HEK293 (cell line): ENCODE measurements around the gene KLHL17.
A peak's percentile ranks its signal among the peaks of the same experiment; 100 is the strongest.
"Not testable (repeated sequence)": the region's sequence is repeated elsewhere in the genome, so short reads cannot be mapped to it uniquely, and the experiment has no call there.

Experiments
- CTCF ChIA-PET: fragments of 350-600 bp; formaldehyde crosslinking; extraction: SDS; loops from one replicate; lab custom pipeline; 2021; ENCODE audit warnings: antibody characterized with exemption; lab: Yijun Ruan, JAX
- POLR2A ChIA-PET: fragments of 300-600 bp; formaldehyde crosslinking; extraction: SDS; loops from one replicate; lab custom pipeline; 2020; ENCODE audit warnings: antibody characterized with exemption, inconsistent platforms; lab: Yijun Ruan, JAX
- H3K27ac ChIP-seq: fragments of 200-500 bp; sonication (Bioruptor generic); 2 replicates; pipeline ENCODE4 v1.5.1; 2014; ENCODE audit warnings: low read depth, low read length, control low read depth, inconsistent platforms; ENCODE audit errors: extremely low read depth
- H3K36me3 ChIP-seq, 2 experiments: fragments of 200-500 bp in 1 of 2; sonication (Bioruptor generic) in 1 of 2; 1 replicate in 1 of 2; 2 replicates in 1 of 2; pipeline ENCODE4 v1.5.1; 2014 to 2017; ENCODE audit warnings: inconsistent platforms in 2 of 2, low read length in 2 of 2; ENCODE audit not compliant: control insufficient read depth in 2 of 2, insufficient read depth in 1 of 2
- H3K4me1 ChIP-seq: fragments of 200-500 bp; sonication (Bioruptor generic); 2 replicates; pipeline ENCODE4 v1.5.1; 2014; ENCODE audit warnings: mild to moderate bottlenecking, low read length, inconsistent platforms; ENCODE audit not compliant: control insufficient read depth, insufficient read depth
- H3K4me3 ChIP-seq: 2 replicates; pipeline ENCODE4 v1.5.1; 2011; ENCODE audit warnings: low read depth, mild to moderate bottlenecking, control low read depth, low read length, moderate library complexity
- H3K9me3 ChIP-seq: fragments of 200-500 bp; sonication (Bioruptor generic); 2 replicates; pipeline ENCODE4 v1.5.1; 2014; ENCODE audit warnings: low read depth, low read length, inconsistent platforms; ENCODE audit not compliant: control insufficient read depth, insufficient read depth
- BCL11A ChIP-seq: fragments of 450-650 bp; formaldehyde crosslinking; IDR thresholded peaks from 2 replicates; pipeline ENCODE4 v1.5.1; 2016; ENCODE audit warnings: low read depth, missing biosample characterization, missing genetic modification characterization
- BCL11B ChIP-seq: fragments of 450-650 bp; formaldehyde crosslinking; IDR thresholded peaks from 2 replicates; pipeline ENCODE4 v1.5.1; 2016; ENCODE audit warnings: low read depth, missing biosample characterization, missing genetic modification characterization
- GLIS1 ChIP-seq: fragments of 450-650 bp; formaldehyde crosslinking; IDR thresholded peaks from 2 replicates; pipeline ENCODE4 v1.5.1; 2016; ENCODE audit warnings: missing biosample characterization, missing genetic modification characterization
- HOXA7 ChIP-seq: sonication (generic); formaldehyde crosslinking; IDR thresholded peaks from 2 replicates; pipeline ENCODE4 v1.8.1; 2022; ENCODE audit warnings: missing genetic modification reagents, borderline replicate concordance
- HOXD13 ChIP-seq: sonication (generic); formaldehyde crosslinking; IDR thresholded peaks from 2 replicates; pipeline ENCODE4 v1.8.0; 2022; ENCODE audit warnings: missing genetic modification reagents, borderline replicate concordance
- KLF8 ChIP-seq: fragments of 450-650 bp; formaldehyde crosslinking; IDR thresholded peaks from 2 replicates; pipeline ENCODE4 v1.5.1; 2016; ENCODE audit warnings: missing biosample characterization, missing genetic modification characterization
- OSR2 ChIP-seq: fragments of 450-650 bp; formaldehyde crosslinking; IDR thresholded peaks from 2 replicates; pipeline ENCODE4 v1.5.1; 2016; ENCODE audit warnings: missing biosample characterization, missing genetic modification characterization
- WT1 ChIP-seq: fragments of 450-650 bp; formaldehyde crosslinking; IDR thresholded peaks from 2 replicates; pipeline ENCODE4 v1.5.1; 2016; ENCODE audit warnings: missing biosample characterization, missing genetic modification characterization
- ZBTB44 ChIP-seq: fragments of 450-650 bp; IDR thresholded peaks from 2 replicates; pipeline ENCODE4 v1.5.1; 2018; ENCODE audit warnings: missing biosample characterization, mild to moderate bottlenecking, missing genetic modification characterization
- ZBTB6 ChIP-seq: fragments of 450-650 bp; formaldehyde crosslinking; IDR thresholded peaks from 2 replicates; pipeline ENCODE4 v1.5.1; 2017; ENCODE audit warnings: missing biosample characterization, missing genetic modification characterization
- ZBTB8A ChIP-seq: fragments of 450-650 bp; formaldehyde crosslinking; IDR thresholded peaks from 2 replicates; pipeline ENCODE4 v1.5.1; 2016; ENCODE audit warnings: missing biosample characterization, missing genetic modification characterization
- ZFP69B ChIP-seq: fragments of 450-650 bp; formaldehyde crosslinking; IDR thresholded peaks from 2 replicates; pipeline ENCODE4 v1.5.1; 2016; ENCODE audit warnings: missing biosample characterization, missing genetic modification characterization
- ZNF121 ChIP-seq: fragments of 450-650 bp; formaldehyde crosslinking; IDR thresholded peaks from 2 replicates; pipeline ENCODE4 v1.5.1; 2016; ENCODE audit warnings: missing biosample characterization, missing genetic modification characterization
- ZNF132 ChIP-seq: fragments of 450-650 bp; formaldehyde crosslinking; IDR thresholded peaks from 2 replicates; pipeline ENCODE4 v1.5.1; 2017; ENCODE audit warnings: missing biosample characterization, missing genetic modification characterization, borderline replicate concordance
- ZNF501 ChIP-seq: fragments of 450-650 bp; formaldehyde crosslinking; IDR thresholded peaks from 2 replicates; pipeline ENCODE4 v1.5.1; 2016; ENCODE audit warnings: missing biosample characterization, missing genetic modification characterization
- ZNF621 ChIP-seq: fragments of 450-650 bp; formaldehyde crosslinking; IDR thresholded peaks from 2 replicates; pipeline ENCODE4 v1.5.1; 2017; ENCODE audit warnings: missing biosample characterization, missing genetic modification characterization
- ZNF677 ChIP-seq: fragments of 450-650 bp; IDR thresholded peaks from 2 replicates; pipeline ENCODE4 v1.5.0; 2018; ENCODE audit warnings: missing biosample characterization, mild to moderate bottlenecking, missing genetic modification characterization, moderate library complexity
- TF ChIP-seq, protein P1 (sequence below): fragments of 450-650 bp; formaldehyde crosslinking; IDR thresholded peaks from 2 replicates; pipeline ENCODE4 v1.5.1; 2016; ENCODE audit warnings: missing biosample characterization, missing genetic modification characterization

The KLHL17 gene

GRCh38 chr1:944341-945325 is 15.8 kb upstream of the KLHL17 start (continued):
- TF ChIP-seq KLF8 (peak; percentile 81), GLIS1 (tag by site-specific recombination) (peak; percentile 97)

DNA sequence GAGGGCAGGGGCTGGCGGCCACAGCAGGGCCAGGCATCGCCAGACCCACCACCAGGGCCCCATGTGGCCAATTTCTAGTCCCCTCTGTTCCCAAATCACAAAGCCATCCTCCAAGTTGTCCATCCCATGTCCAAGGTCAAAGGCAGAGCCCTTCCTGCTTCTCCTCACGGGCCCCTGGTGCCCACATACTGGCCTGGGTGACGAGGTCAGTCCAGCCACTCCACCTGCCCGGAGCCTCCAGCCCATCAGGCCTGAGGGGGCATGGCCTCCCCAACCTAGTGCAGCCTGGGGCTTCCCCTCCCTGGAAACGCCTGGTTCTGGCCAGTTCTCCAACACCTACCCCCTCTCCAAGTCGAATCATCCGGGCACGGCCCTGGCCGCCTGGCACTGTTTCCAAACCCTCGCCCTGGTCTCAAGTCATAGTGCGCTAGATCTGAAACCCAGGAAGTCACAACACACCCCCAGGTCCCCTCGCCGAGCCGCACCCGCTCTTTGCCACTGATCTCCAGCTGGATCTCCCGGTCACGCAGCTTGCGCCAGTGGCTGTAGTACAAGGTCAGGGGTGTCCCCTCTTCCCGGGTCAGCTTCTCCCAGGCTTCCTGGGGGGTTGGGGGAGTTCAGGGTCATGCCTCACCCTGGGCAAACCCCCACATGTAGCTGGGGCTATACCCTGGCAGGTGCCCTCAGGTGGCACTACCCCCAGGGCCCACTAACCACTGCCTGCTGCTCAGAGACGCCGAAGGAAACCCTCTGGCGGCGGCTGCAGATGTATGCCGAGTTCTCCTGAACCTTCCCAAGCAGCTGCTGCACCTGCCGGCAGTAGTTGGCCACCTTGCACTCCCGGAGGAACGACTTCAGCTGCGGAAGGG is 14.5 kb upstream of the KLHL17 start:
- CTCF ChIA-PET, result interaction anchor here (0.9 kb wide), 2 partner anchors 26 to 77 kb away, joined by 3 read pairs; no protein-coding TSS in a partner anchor
- TF ChIP-seq ZBTB8A (tag by site-specific recombination) (no peak), HOXD13 (CRISPR knock-in tag) (no peak), BCL11A (tag by site-specific recombination) (no peak; the same call in none of the 2 replicates), BCL11B (tag by site-specific recombination) (peak; percentile 67), ZBTB44 (tag by site-specific recombination) (no peak), ZNF132 (tag by site-specific recombination) (no peak), ZNF501 (tag by site-specific recombination) (no peak), ZNF677 (tag by site-specific recombination) (no peak), ZFP69B (tag by site-specific recombination) (no peak), OSR2 (no peak), WT1 (tag by site-specific recombination) (0 out of 2 replicates have a peak, but pooled peaks have one; percentile 4), ZNF621 (tag by site-specific recombination) (no peak), HOXA7 (CRISPR knock-in tag) (no peak)
- TF ChIP-seq, protein P1, sequence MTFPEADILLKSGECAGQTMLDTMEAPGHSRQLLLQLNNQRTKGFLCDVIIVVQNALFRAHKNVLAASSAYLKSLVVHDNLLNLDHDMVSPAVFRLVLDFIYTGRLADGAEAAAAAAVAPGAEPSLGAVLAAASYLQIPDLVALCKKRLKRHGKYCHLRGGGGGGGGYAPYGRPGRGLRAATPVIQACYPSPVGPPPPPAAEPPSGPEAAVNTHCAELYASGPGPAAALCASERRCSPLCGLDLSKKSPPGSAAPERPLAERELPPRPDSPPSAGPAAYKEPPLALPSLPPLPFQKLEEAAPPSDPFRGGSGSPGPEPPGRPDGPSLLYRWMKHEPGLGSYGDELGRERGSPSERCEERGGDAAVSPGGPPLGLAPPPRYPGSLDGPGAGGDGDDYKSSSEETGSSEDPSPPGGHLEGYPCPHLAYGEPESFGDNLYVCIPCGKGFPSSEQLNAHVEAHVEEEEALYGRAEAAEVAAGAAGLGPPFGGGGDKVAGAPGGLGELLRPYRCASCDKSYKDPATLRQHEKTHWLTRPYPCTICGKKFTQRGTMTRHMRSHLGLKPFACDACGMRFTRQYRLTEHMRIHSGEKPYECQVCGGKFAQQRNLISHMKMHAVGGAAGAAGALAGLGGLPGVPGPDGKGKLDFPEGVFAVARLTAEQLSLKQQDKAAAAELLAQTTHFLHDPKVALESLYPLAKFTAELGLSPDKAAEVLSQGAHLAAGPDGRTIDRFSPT, result peak; percentile 82; the same call in 1 of the 2 replicates
- Histone ChIP-seq H3K4me3 (no peak overlapping the region), H3K9me3 (no peaks in the 10 kb centered on the region), H3K36me3 (peaks cover 3 to 78% of the 10 kb centered on the region in 2 experiments; a peak in 2 of 3 replicates), H3K27ac (peak overlapping the region; percentile 98), H3K4me1 (peaks cover 19% of the 10 kb centered on the region)
- POLR2A ChIA-PET, result interaction anchor here (1.4 to 9.4 kb wide), 4 partner anchors 15 to 40 kb away, joined by 3 to 111 read pairs (median 8); partner anchors contain the start of gene PLEKHN1

- ChIA-PET CTCF (interaction anchor here (0.9 kb wide), 1 partner anchor 78 kb away, joined by 3 read pairs; no protein-coding TSS in a partner anchor), POLR2A (interaction anchor here (1.4 to 1.6 kb wide), 2 partner anchors 20 to 24 kb away, joined by 3 to 4 read pairs; partner anchors contain the start of gene PLEKHN1)
- not testable (repeated sequence) for H3K9me3 ChIP-seq, H3K27ac ChIP-seq, H3K4me3 ChIP-seq
- TF ChIP-seq BCL11B (tag by site-specific recombination), result peak; percentile 59; the same call in 1 of the 2 replicates
- peak; percentile 43; the same call in 1 of the 2 replicates for TF ChIP-seq ZBTB6 (tag by site-specific recombination)
- TF ChIP-seq ZNF121 (tag by site-specific recombination), result peak; percentile 95
- peaks cover 3 to 87% of the 10 kb centered on the region in 2 experiments; a peak in 2 of 3 replicates for H3K36me3 ChIP-seq
- peaks cover 14% of the 10 kb centered on the region for H3K4me1 ChIP-seq
These were observed 13.6 kb upstream of the KLHL17 start for GRCh38 chr1:946811-947210.
